ENCODE results near the gene LIMK2.

DNA sequence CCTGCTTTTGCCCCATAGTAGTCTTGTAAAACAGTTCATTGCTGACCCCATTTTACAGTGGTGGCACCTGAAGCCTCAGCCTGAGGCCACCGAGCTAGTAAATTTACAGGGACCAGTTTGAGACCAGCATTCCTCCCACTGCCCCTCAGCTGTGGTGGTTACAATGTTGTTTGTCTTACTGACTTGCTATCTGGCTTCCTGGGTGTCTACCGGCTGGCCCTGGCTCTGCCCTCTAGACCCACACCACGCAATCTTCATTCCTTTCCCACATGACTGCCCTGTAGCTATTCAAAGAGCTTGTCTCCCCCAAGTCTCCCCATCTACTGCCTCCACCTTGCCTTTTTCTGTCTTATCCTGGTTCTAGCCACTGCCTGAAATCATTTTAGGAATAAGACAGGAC is 59.4 kb downstream of the LIMK2 start:
- TF ChIP-seq, protein P1, sequence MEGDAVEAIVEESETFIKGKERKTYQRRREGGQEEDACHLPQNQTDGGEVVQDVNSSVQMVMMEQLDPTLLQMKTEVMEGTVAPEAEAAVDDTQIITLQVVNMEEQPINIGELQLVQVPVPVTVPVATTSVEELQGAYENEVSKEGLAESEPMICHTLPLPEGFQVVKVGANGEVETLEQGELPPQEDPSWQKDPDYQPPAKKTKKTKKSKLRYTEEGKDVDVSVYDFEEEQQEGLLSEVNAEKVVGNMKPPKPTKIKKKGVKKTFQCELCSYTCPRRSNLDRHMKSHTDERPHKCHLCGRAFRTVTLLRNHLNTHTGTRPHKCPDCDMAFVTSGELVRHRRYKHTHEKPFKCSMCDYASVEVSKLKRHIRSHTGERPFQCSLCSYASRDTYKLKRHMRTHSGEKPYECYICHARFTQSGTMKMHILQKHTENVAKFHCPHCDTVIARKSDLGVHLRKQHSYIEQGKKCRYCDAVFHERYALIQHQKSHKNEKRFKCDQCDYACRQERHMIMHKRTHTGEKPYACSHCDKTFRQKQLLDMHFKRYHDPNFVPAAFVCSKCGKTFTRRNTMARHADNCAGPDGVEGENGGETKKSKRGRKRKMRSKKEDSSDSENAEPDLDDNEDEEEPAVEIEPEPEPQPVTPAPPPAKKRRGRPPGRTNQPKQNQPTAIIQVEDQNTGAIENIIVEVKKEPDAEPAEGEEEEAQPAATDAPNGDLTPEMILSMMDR (optimal IDR thresholded peaks at IDR 0.05 in 1 of 3, IDR thresholded peaks at IDR 0.05 in 1 of 3, conservative IDR thresholded peaks at IDR 0.05 in 1 of 3; ENCODE audit: extremely low read depth in 1 of 3, insufficient read depth in 2 of 3, low read length in 3 of 3) = no peak
- no peak for TF ChIP-seq EZH2 (IDR thresholded peaks at IDR 0.05; ENCODE audit: low read length)
